D721Med (cell line): Measurements from ENCODE around the gene DHX9.

ENCODE experiments used
- DNase-seq: peaks from one replicate; pipeline ENCODE4 v3.0.0; 2011; ENCODE audit warnings: low spot score; ENCODE audit not compliant: insufficient read length
- FAIRE-seq: peaks from 2 replicates; lab custom pipeline; 2011; peaks lifted over from hg19 to GRCh38; lab: Jason Lieb, UNC
- TF ChIP-seq, protein P1 (sequence below): IDR thresholded peaks from 2 replicates; pipeline ENCODE4 v1.5.1; 2012; ENCODE audit warnings: mild to moderate bottlenecking, control low read depth; ENCODE audit not compliant: insufficient read depth; ENCODE audit errors: missing control alignments

Gene DHX9

GRCh38 chr1:182817802-182818201, 21.3 kb upstream of the DHX9 start:
- FAIRE-seq (no peak), DNase-seq (no peak)
- TF ChIP-seq, protein P1, sequence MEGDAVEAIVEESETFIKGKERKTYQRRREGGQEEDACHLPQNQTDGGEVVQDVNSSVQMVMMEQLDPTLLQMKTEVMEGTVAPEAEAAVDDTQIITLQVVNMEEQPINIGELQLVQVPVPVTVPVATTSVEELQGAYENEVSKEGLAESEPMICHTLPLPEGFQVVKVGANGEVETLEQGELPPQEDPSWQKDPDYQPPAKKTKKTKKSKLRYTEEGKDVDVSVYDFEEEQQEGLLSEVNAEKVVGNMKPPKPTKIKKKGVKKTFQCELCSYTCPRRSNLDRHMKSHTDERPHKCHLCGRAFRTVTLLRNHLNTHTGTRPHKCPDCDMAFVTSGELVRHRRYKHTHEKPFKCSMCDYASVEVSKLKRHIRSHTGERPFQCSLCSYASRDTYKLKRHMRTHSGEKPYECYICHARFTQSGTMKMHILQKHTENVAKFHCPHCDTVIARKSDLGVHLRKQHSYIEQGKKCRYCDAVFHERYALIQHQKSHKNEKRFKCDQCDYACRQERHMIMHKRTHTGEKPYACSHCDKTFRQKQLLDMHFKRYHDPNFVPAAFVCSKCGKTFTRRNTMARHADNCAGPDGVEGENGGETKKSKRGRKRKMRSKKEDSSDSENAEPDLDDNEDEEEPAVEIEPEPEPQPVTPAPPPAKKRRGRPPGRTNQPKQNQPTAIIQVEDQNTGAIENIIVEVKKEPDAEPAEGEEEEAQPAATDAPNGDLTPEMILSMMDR, result no peak

- TF ChIP-seq, protein P1, result no peak
- FAIRE-seq, result no peak
- DNase-seq, result no peak
Observed at GRCh38 chr1:182823220-182823619, 15.9 kb upstream of the DHX9 start.

DNA sequence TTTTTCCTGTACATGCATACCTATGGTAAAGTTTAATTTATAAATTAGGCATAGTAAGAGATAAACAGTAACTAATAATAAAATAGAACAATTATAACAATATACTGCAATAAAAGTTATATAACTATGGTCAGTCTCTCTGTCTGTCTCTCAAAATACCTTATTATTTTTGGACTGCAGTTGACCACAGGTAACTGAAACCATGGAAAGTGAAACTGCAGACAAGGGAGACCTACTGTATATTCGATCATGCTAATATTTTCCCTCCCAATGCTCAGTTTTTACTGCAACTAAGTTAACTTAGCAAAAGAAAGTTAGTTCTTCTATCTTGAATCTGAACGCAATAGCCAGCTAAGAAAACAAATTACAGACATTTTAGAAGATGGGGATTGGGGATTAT, 12.3 kb upstream of the DHX9 start:
- DNase-seq (no peak), FAIRE-seq (no peak)
- TF ChIP-seq, protein P1, result no peak

DNA sequence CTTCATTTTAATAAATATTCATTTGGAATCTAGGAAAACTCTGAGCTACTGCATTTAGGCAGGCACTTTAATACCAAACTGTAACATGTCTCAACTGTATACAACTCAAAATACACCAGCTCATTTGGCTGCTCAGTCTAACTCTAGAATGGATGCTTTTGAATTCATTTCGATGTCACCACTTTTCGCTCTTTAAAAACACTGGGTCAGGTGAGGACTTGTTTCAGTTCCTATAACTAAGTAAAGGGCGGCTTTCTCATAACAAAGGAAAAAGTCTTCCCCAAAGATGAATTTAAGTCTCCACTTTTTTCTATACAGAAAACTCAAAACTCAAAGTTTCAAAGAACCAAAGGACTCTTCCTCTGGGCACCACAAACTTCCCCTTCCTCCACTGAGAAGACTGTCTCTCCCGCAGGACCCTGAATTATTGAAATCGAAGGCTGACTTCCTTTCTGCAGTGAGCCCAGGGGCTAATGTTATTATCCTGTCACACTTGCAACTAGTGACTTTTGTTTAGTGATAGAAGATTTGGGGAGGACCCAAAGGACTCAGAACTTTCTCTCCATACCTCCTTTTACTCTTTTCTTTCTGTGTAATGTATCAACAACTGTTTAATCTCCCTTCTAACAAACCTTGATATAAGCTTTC, 9.7 kb upstream of the DHX9 start:
- TF ChIP-seq, protein P1, result no peak
- no peak for DNase-seq
- FAIRE-seq, result no peak

GRCh38 chr1:182833271-182833670, 5.9 kb upstream of the DHX9 start:
- FAIRE-seq (no peak), DNase-seq (no peak)
- TF ChIP-seq, protein P1, result no peak

GRCh38 chr1:182834326-182834725, 4.8 kb upstream of the DHX9 start:
- DNase-seq (no peak), FAIRE-seq (no peak)
- TF ChIP-seq, protein P1, result no peak

- DNase-seq (no peak), FAIRE-seq (no peak)
- TF ChIP-seq, protein P1, result no peak
Observed at GRCh38 chr1:182835806-182836205, 3.3 kb upstream of the DHX9 start.
